Measurements from ENCODE around the gene POLR3K. TPM values are rescaled to one million over a fixed set of nuclear protein-coding genes. Genes with fewer than 3 reads are reported as not detected.

Gene POLR3K
- total RNA-seq (2014; rRNA removed) = 20.3 and 30.2 TPM in 2 replicates
- percentile 56 among the genes with signal in this experiment for Bru-seq, nascent RNA
- percentile 84 among the genes with signal in this experiment for BruChase-seq, experiment 1, labeled RNA remaining after a 6-hour chase
- BruChase-seq, experiment 2, labeled RNA remaining after a 2-hour chase = percentile 71 among the genes with signal in this experiment
- long read RNA-seq, transcript POLR3K-201 (3 exons, 1,392 nt) = major isoform, 45 of 61 reads
- long read RNA-seq, partial matches to known transcripts = 1 of 61 reads
- long read RNA-seq, other reads (novel, unspliced or antisense) = 15 of 61 reads

- 0 out of 2 replicates have a peak, but pooled peaks cover 5% of the 10 kb centered on the region for H3K4me1 ChIP-seq (ENCODE audit: insufficient read depth, low read length)
- no peaks in the 10 kb centered on the region for H4K20me1 ChIP-seq (ENCODE audit: low read length)
- ChIA-PET POLR2A (ENCODE audit: unreplicated experiment) (interaction anchor here (0.6 kb wide), 1 partner anchor 317 kb away, joined by 3 read pairs; the partner anchor contains the start of gene MRPL28), CTCF (interaction anchor here (1.2 kb wide), 1 partner anchor 12 kb away, joined by 7 read pairs; no protein-coding TSS in a partner anchor)
- no peaks in the 10 kb centered on the region for H3K9me3 ChIP-seq (ENCODE audit: low read length)
- peak within 1 kb of the TSS; percentile 57 for H3K27ac ChIP-seq (ENCODE audit: low read length)
- H3K79me2 ChIP-seq (ENCODE audit: low read length) = peaks cover 50% of the 10 kb centered on the region
- H2AFZ ChIP-seq (ENCODE audit: low read length) = peak within 1 kb of the TSS; percentile 95
- H3K36me3 ChIP-seq (ENCODE audit: low read depth, low read length) = no peaks in the 10 kb centered on the region; the same call in 1 of the 2 replicates
- peak within 1 kb of the TSS; percentile 93 for H3K9ac ChIP-seq (ENCODE audit: low read length)
- intact Hi-C loops (cut with micrococcal nuclease) = no loop called here
- H3K27me3 ChIP-seq (ENCODE audit: low read length) = no peaks in the 10 kb centered on the region
- no peak for TF ChIP-seq CTCF (conservative IDR thresholded peaks at IDR 0.05; ENCODE audit: low read depth, low read length)
- BruUV-seq (replicated peaks) = no TSS peak
- DNase-seq (peak; percentile 94), ATAC-seq (peak; percentile 92)
- H3K4me3 ChIP-seq (ENCODE audit: low read length) = peak within 1 kb of the TSS; percentile 93
- H3F3A ChIP-seq (ENCODE audit: low read length, unreplicated experiment) = no peaks in the 10 kb centered on the region
- H3K9me2 ChIP-seq (replicated peaks; ENCODE audit: low read length) = no peaks in the 10 kb centered on the region
- peak within 1 kb of the TSS; percentile 93 for H3K4me2 ChIP-seq (ENCODE audit: low read length)
Observed at GRCh38 chr16:53346-54236, at the start of gene POLR3K, which contains the start of gene SNRNP25. TSS of gene POLR3K (minus strand) at chr16:53608. CDS start at chr16:53586, 22 bp downstream. TSS of gene SNRNP25 (plus strand) at chr16:53828. CDS start at chr16:54017, 189 bp downstream.

GRCh38 chr16:102060-102855 is 48.9 kb upstream of the POLR3K start:
- no peak overlapping the region for H3K27ac ChIP-seq (ENCODE audit: low read length)
- DNase-seq (no peak), ATAC-seq (no peak)
- no peaks in the 10 kb centered on the region for H4K20me1 ChIP-seq (ENCODE audit: low read length)
- intact Hi-C loops (cut with micrococcal nuclease) = no loop called here
- BruUV-seq (replicated peaks) = no TSS peak
- H3K27me3 ChIP-seq (ENCODE audit: low read length) = no peaks in the 10 kb centered on the region
- POLR2A ChIA-PET (ENCODE audit: unreplicated experiment) = no interaction called here
- TF ChIP-seq EZH2 (IDR thresholded peaks at IDR 0.05; ENCODE audit: low read length, unreplicated experiment) = no peak
- TF ChIP-seq EZH2phosphoT487 (IDR thresholded peaks at IDR 0.05; ENCODE audit: borderline replicate concordance, low read length) = no peak
- H2AFZ ChIP-seq (ENCODE audit: low read length) = no peak overlapping the region
- H3K9ac ChIP-seq (ENCODE audit: low read length) = no peak overlapping the region
- H3K36me3 ChIP-seq (ENCODE audit: low read depth, low read length) = peaks cover 3% of the 10 kb centered on the region; the same call in 1 of the 2 replicates
- H3F3A ChIP-seq (ENCODE audit: low read length, unreplicated experiment) = no peaks in the 10 kb centered on the region
- H3K79me2 ChIP-seq (ENCODE audit: low read length) = no peaks in the 10 kb centered on the region
- H3K9me3 ChIP-seq (ENCODE audit: low read length) = no peaks in the 10 kb centered on the region
- no peaks in the 10 kb centered on the region for H3K4me1 ChIP-seq (ENCODE audit: insufficient read depth, low read length)
- H3K4me2 ChIP-seq (ENCODE audit: low read length) = no peak overlapping the region
- CTCF ChIA-PET = no interaction called here
- no peak overlapping the region for H3K4me3 ChIP-seq (ENCODE audit: low read length)
- H3K9me2 ChIP-seq (replicated peaks; ENCODE audit: low read length) = no peaks in the 10 kb centered on the region

- DNase-seq (no peak), ATAC-seq (no peak)
- intact Hi-C loops (cut with micrococcal nuclease) = no loop called here
- peaks cover 3% of the 10 kb centered on the region; the same call in 1 of the 2 replicates for H3K36me3 ChIP-seq (ENCODE audit: low read depth, low read length)
- H3K9me2 ChIP-seq (replicated peaks; ENCODE audit: low read length) = no peaks in the 10 kb centered on the region
- H2AFZ ChIP-seq (ENCODE audit: low read length) = no peak overlapping the region
- no peaks in the 10 kb centered on the region for H3K4me1 ChIP-seq (ENCODE audit: insufficient read depth, low read length)
- H3F3A ChIP-seq (ENCODE audit: low read length, unreplicated experiment) = no peaks in the 10 kb centered on the region
- no peaks in the 10 kb centered on the region for H3K79me2 ChIP-seq (ENCODE audit: low read length)
- BruUV-seq (replicated peaks) = no TSS peak
- no peak overlapping the region for H3K4me3 ChIP-seq (ENCODE audit: low read length)
- no peak overlapping the region for H3K27ac ChIP-seq (ENCODE audit: low read length)
- ChIA-PET POLR2A (ENCODE audit: unreplicated experiment) (no interaction called here), CTCF (no interaction called here)
- H3K27me3 ChIP-seq (ENCODE audit: low read length) = no peaks in the 10 kb centered on the region
- H4K20me1 ChIP-seq (ENCODE audit: low read length) = no peaks in the 10 kb centered on the region
- no peak overlapping the region for H3K9ac ChIP-seq (ENCODE audit: low read length)
- H3K9me3 ChIP-seq (ENCODE audit: low read length) = no peaks in the 10 kb centered on the region
- H3K4me2 ChIP-seq (ENCODE audit: low read length) = no peak overlapping the region
- TF ChIP-seq EZH2 (IDR thresholded peaks at IDR 0.05; ENCODE audit: low read length, unreplicated experiment) = no peak
- no peak for TF ChIP-seq CTCF (conservative IDR thresholded peaks at IDR 0.05; ENCODE audit: low read depth, low read length)
- no peak for TF ChIP-seq EZH2phosphoT487 (IDR thresholded peaks at IDR 0.05; ENCODE audit: borderline replicate concordance, low read length)
Observed at GRCh38 chr16:101586-101985, 48.2 kb upstream of the POLR3K start.

All from PC-3 (cell line).